GM23248 (cell line): ENCODE data around the gene CASK.

Experiments
- EZH2 ChIP-seq: fragments of 200-600 bp; sonication (generic); IDR thresholded peaks from 2 replicates; pipeline ENCODE4 v1.6.1; 2018; ENCODE audit warnings: antibody characterized with exemption, mild to moderate bottlenecking; ENCODE audit not compliant: insufficient read depth, poor library complexity, severe bottlenecking
- EZH2phosphoT487 ChIP-seq: fragments of 200-600 bp; sonication (generic); IDR thresholded peaks from 2 replicates; pipeline ENCODE4 v1.6.1; 2018; ENCODE audit warnings: antibody characterized with exemption, moderate library complexity, mild to moderate bottlenecking, low read depth; ENCODE audit not compliant: insufficient read depth

DNA sequence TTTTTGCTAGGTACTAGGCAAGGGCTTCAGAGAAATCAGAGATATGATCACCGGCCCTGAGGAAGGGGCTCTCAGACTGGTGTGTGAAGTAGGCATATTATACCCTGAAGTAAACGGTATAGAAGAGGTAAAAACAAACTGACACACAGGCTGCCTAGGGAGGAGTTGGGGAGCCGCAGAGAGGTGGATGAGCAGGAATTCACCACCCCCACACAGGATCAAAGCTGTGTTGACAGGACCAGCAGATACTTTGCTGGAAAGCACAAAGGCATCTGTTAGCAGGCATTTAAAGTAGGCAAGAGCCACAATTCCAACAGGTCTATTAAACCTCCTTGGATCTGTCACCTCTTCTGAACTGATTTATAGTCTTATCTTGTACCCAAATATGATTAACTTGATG, 306.4 kb downstream of the CASK start:
- TF ChIP-seq EZH2phosphoT487 (no peak), EZH2 (no peak)
